AG10803 (cell line): ENCODE measurements around the gene NUDT6.
A peak's percentile ranks its signal among the peaks of the same experiment; 100 is the strongest.

Source experiments
- DNase-seq: peaks from one replicate; pipeline ENCODE4 v3.0.0; 2010; ENCODE audit warnings: low read depth
- H3K4me3 ChIP-seq: 2 replicates; pipeline ENCODE4 v1.5.1; 2011; ENCODE audit warnings: mild to moderate bottlenecking, low read length, control low read depth
- TF ChIP-seq, protein P1 (sequence below): conservative IDR thresholded peaks from 2 replicates; pipeline ENCODE4 v1.5.1; 2011; ENCODE audit warnings: mild to moderate bottlenecking, low read length, control low read depth, inconsistent platforms

Gene NUDT6, protein sequence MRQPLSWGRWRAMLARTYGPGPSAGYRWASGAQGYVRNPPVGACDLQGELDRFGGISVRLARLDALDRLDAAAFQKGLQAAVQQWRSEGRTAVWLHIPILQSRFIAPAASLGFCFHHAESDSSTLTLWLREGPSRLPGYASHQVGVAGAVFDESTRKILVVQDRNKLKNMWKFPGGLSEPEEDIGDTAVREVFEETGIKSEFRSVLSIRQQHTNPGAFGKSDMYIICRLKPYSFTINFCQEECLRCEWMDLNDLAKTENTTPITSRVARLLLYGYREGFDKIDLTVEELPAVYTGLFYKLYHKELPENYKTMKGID

DNA sequence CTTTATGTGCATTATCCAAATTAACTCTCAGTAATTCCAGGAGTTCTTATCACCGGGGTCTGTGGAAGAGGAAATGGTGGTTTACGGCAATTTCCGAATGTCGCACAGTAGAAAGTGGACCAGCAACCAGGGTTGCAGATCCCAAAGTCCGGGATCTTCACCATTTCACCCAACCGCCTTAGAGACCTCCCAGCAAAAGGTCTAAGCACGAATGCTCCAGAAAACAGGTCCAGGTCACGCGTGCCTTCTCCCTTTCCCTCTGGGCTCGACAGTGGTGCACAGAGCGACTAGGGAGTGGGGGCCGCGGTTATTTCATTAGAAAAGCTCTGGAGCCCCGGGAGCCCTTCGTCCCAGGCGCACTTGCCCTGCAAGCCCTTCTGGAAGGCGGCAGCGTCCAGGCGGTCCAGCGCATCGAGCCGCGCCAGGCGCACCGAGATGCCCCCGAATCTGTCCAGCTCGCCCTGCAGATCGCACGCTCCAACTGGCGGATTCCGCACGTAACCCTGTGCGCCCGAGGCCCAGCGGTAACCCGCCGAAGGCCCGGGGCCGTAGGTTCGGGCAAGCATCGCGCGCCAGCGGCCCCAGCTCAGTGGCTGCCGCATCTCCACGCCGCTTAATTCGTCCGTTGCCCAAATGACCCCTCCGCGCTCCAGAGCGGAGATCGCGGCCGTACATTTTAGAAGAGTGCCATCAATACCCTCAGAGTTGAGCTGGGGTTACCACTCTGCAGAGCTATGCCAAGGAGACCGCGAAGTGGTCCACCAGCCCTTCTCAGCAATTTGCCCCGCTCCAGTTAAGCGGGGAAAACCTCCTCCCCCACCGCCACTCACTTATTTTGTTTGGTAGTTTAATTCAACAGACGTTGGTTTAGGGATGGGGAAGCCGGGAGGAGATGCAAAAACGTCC, at the start of gene NUDT6:
NUDT6 (minus strand) TSS at position 627 of the 906 bp plus-strand sequence; CDS start at position 602, 25 bp downstream.
- TF ChIP-seq, protein P1, sequence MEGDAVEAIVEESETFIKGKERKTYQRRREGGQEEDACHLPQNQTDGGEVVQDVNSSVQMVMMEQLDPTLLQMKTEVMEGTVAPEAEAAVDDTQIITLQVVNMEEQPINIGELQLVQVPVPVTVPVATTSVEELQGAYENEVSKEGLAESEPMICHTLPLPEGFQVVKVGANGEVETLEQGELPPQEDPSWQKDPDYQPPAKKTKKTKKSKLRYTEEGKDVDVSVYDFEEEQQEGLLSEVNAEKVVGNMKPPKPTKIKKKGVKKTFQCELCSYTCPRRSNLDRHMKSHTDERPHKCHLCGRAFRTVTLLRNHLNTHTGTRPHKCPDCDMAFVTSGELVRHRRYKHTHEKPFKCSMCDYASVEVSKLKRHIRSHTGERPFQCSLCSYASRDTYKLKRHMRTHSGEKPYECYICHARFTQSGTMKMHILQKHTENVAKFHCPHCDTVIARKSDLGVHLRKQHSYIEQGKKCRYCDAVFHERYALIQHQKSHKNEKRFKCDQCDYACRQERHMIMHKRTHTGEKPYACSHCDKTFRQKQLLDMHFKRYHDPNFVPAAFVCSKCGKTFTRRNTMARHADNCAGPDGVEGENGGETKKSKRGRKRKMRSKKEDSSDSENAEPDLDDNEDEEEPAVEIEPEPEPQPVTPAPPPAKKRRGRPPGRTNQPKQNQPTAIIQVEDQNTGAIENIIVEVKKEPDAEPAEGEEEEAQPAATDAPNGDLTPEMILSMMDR: no peak
- H3K4me3 ChIP-seq: peak within 1 kb of the TSS; percentile 84
- peak; percentile 69 for DNase-seq

- DNase-seq: no peak
- H3K4me3 ChIP-seq: no peak overlapping the region
- TF ChIP-seq, protein P1: no peak
Measured at GRCh38 chr4:122968227-122968812, 45.9 kb upstream of the NUDT6 start.

DNA sequence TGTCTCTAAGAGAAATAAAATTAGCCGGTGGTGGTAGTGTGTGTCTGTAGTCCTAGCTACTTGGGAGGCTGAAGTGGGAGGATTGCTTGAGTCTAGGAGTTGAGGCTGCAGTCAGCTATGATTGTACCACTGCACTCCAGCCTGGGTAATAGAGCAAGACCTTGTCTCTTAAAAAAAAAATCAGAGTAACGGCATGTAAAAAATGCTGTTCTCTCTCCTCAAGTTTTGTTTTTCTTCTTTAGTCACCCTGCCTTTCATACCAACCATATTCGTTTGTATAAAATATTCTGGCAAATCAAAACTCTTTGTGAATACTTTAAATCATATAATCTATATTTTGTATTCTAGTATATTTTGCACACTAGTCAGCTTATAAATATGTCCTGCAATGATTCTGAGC, 44.8 kb upstream of the NUDT6 start:
- TF ChIP-seq, protein P1: no peak
- DNase-seq: no peak
- H3K4me3 ChIP-seq: no peak overlapping the region

GRCh38 chr4:122966201-122966600, 43.8 kb upstream of the NUDT6 start:
- DNase-seq: no peak

GRCh38 chr4:122963216-122963615, 40.8 kb upstream of the NUDT6 start:
- peak; percentile 31 for DNase-seq
- H3K4me3 ChIP-seq: no peak overlapping the region
- TF ChIP-seq, protein P1: no peak

More at GRCh38 chr4:122966201-122966600, 43.8 kb upstream of the NUDT6 start:
- H3K4me3 ChIP-seq: no peak overlapping the region
- TF ChIP-seq, protein P1: no peak

- TF ChIP-seq, protein P1: no peak
- H3K4me3 ChIP-seq: no peak overlapping the region
- DNase-seq: peak; percentile 5
Measured at GRCh38 chr4:122960611-122961000, 38.2 kb upstream of the NUDT6 start.
